GM12873 (cell line): Measurements from ENCODE around the gene LSS.

ENCODE experiments used
- CTCF ChIP-seq: IDR thresholded peaks from 2 replicates; pipeline ENCODE4 v1.5.1; 2012; ENCODE audit warnings: low read depth, mild to moderate bottlenecking, moderate library complexity, low read length, control low read depth; ENCODE audit not compliant: insufficient read depth; ENCODE audit errors: missing control alignments

The LSS gene

GRCh38 chr21:46150491-46151121 lies 78.0 kb downstream of the LSS start:
- no peak for TF ChIP-seq CTCF

GRCh38 chr21:46150073-46150472 lies 78.5 kb downstream of the LSS start:
- no peak for TF ChIP-seq CTCF

GRCh38 chr21:46149205-46149901 lies 79.2 kb downstream of the LSS start:
- TF ChIP-seq CTCF = no peak

GRCh38 chr21:46148106-46148505 lies 80.5 kb downstream of the LSS start:
- no peak for TF ChIP-seq CTCF

GRCh38 chr21:46147429-46147828 lies 81.1 kb downstream of the LSS start:
- TF ChIP-seq CTCF = peak; percentile 70

GRCh38 chr21:46146856-46147255 lies 81.7 kb downstream of the LSS start:
- TF ChIP-seq CTCF = no peak

- no peak for TF ChIP-seq CTCF
Observed at GRCh38 chr21:46145840-46146691, 82.5 kb downstream of the LSS start.
